GM12891 (cell line): ENCODE measurements around the gene INPP5D.

Experiments used
- POLR2AphosphoS5 ChIP-seq: IDR thresholded peaks from 2 replicates; pipeline ENCODE4 v1.6.1; 2011; ENCODE audit warnings: low read depth, low read length, control low read depth
- TAF1 ChIP-seq: IDR thresholded peaks from 2 replicates; pipeline ENCODE4 v1.6.1; 2011; ENCODE audit warnings: low read depth, low read length, control low read depth

DNA sequence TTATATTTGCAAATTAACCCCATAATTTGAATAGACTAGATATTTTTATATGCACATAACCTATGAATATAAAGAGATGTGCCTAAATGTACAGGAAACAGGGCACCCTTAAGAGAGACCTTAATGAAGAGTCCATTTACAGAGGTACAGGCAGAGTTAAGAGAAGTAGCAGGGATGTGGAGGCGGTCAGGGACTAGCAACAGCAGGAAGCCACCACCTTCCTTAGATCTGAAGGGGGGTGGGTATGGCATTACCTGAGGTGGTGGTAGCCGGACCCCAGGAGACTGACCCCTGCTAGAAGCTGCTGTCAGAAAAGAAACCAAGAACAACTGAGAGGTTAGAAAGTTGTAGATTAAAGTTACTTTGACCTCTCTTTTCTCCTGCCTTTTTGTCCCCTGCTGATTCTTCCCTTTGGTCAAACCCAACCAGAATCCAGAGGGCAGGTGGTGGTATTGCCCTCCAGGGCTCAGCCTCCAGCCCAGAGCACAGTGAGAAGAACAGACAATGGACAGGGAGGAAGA lies 166.4 kb downstream of the INPP5D start:
- TF ChIP-seq POLR2AphosphoS5 (no peak), TAF1 (no peak)
